ENCODE results near the gene GUK1.
"Not testable (repeated sequence)": the region's sequence is repeated elsewhere in the genome, so short reads cannot be mapped to it uniquely, and the experiment has no call there.

GUK1 gene

GRCh38 chr1:228164561-228165371 is 24.7 kb downstream of the GUK1 start:
- DNase-seq: no peak

GRCh38 chr1:228165372-228166169 is 25.5 kb downstream of the GUK1 start, which contains the start of gene IBA57:
Gene IBA57 (plus strand): TSS chr1:228165804. CDS start chr1:228165817, 13 bp downstream.
- DNase-seq: peak; percentile 97

GRCh38 chr1:228166170-228166936 is 26.3 kb downstream of the GUK1 start:
- DNase-seq: no peak

- no peak for DNase-seq
Observed at GRCh38 chr1:228168563-228169270, 28.6 kb downstream of the GUK1 start.

GRCh38 chr1:228169345-228169744 is 29.3 kb downstream of the GUK1 start:
- no peak for DNase-seq

- DNase-seq: no peak
Observed at GRCh38 chr1:228170666-228171065, 30.6 kb downstream of the GUK1 start.

GRCh38 chr1:228171221-228171891 is 31.3 kb downstream of the GUK1 start:
- no peak for DNase-seq

- DNase-seq: no peak
Observed at GRCh38 chr1:228172591-228173527, 32.8 kb downstream of the GUK1 start.

- DNase-seq: not testable (repeated sequence)
Observed at GRCh38 chr1:228173528-228174481, 33.7 kb downstream of the GUK1 start.

GRCh38 chr1:228174482-228175315 is 34.6 kb downstream of the GUK1 start:
- no peak for DNase-seq

GRCh38 chr1:228175316-228176023 is 35.4 kb downstream of the GUK1 start:
- DNase-seq: no peak

- DNase-seq: no peak
Observed at GRCh38 chr1:228176024-228176395, 35.9 kb downstream of the GUK1 start.

- no peak for DNase-seq
Observed at GRCh38 chr1:228176461-228177182, 36.5 kb downstream of the GUK1 start.

GRCh38 chr1:228177183-228177475 is 37.0 kb downstream of the GUK1 start:
- no peak for DNase-seq

- DNase-seq: no peak
Observed at GRCh38 chr1:228177721-228178710, 37.9 kb downstream of the GUK1 start.
